OCI-LY7 (cell line): ENCODE results near the gene THAP7.

Experiments used
- CTCF ChIP-seq: fragments of 200-600 bp; sonication (generic); conservative IDR thresholded peaks from 2 replicates; pipeline ENCODE4 v1.5.1; 2014; ENCODE audit warnings: mild to moderate bottlenecking, antibody characterized with exemption, low read length, moderate library complexity, mixed read lengths
- EZH2phosphoT487 ChIP-seq: fragments of 200-600 bp; sonication (generic); IDR thresholded peaks from 2 replicates; pipeline ENCODE4 v1.6.1; 2018; ENCODE audit warnings: low read depth, borderline replicate concordance, mild to moderate bottlenecking, mixed run types, antibody characterized with exemption, low read length, moderate library complexity, mixed read lengths

DNA sequence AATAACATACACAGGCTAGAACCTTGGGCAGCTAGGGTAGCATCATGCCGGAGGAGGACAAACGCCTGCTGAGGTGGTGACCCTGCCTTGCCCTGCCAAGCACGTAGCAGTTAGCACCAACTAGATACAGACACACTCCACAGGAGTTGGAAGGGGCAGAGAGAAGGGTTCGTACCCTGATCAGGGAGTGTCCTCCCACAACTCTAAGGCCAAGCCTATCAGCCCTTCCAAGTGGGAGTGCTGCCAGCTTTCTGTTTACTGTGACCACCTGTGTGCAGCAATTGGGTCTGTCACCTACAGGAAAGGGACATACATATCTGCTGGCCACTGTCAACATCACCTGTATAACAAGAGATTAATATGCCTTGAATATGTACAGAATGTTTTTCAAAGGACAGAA, 1.9 kb upstream of the THAP7 start:
- TF ChIP-seq CTCF = no peak
- no peak for TF ChIP-seq EZH2phosphoT487
